Measurements from ENCODE around the gene LMAN1.

GRCh38 chr18:59358712-59359575, at the start of gene LMAN1:
- TF ChIP-seq CTCF (IDR thresholded peaks at IDR 0.05; ENCODE audit: low read length) (no peak), EZH2 (IDR thresholded peaks at IDR 0.05; ENCODE audit: borderline replicate concordance, low read length) (no peak)
